Neuronal stem cell (in vitro differentiated cells): ENCODE data around the gene MBTD1.

Source experiments
- DNase-seq: peaks from one replicate; pipeline ENCODE4 v3.0.0-alpha.2; 2013; ENCODE audit warnings: low spot score
- H2AFZ ChIP-seq: one replicate; pipeline ENCODE4 v1.6.1; 2013; ENCODE audit warnings: mild to moderate bottlenecking, low read length, inconsistent platforms
- H2AK5ac ChIP-seq: 2 replicates; pipeline ENCODE4 v1.6.1; 2013; ENCODE audit warnings: low read depth, mild to moderate bottlenecking, inconsistent platforms, low read length, moderate library complexity, mixed read lengths
- H2BK120ac ChIP-seq: 2 replicates; pipeline ENCODE4 v1.6.1; 2013; ENCODE audit warnings: low read depth, mild to moderate bottlenecking, inconsistent platforms, low read length, moderate library complexity, mixed read lengths
- H2BK12ac ChIP-seq: one replicate; pipeline ENCODE4 v1.6.1; 2013; ENCODE audit warnings: low read length, inconsistent platforms
- H2BK15ac ChIP-seq: 2 replicates; pipeline ENCODE4 v1.6.1; 2013; ENCODE audit warnings: mild to moderate bottlenecking, low read length, inconsistent platforms, mixed read lengths
- H2BK5ac ChIP-seq: one replicate; pipeline ENCODE4 v1.6.1; 2013; ENCODE audit warnings: inconsistent platforms, mild to moderate bottlenecking, low read length, moderate library complexity
- H3K14ac ChIP-seq: one replicate; pipeline ENCODE4 v1.6.1; 2013; ENCODE audit warnings: low read length, inconsistent platforms
- H3K18ac ChIP-seq: 2 replicates; pipeline ENCODE4 v1.6.1; 2013; ENCODE audit warnings: low read length, inconsistent platforms
- H3K23ac ChIP-seq: 2 replicates; pipeline ENCODE4 v1.6.1; 2013; ENCODE audit warnings: low read depth, mild to moderate bottlenecking, mixed read lengths, low read length, inconsistent platforms; ENCODE audit not compliant: poor library complexity
- H3K27ac ChIP-seq: replicated peaks from 3 replicates; pipeline ENCODE4 v1.5.1; 2013; ENCODE audit warnings: low read length, inconsistent platforms
- H3K27me3 ChIP-seq, 3 experiments: 2 replicates each; pipeline ENCODE4 v1.6.1; 2013; ENCODE audit warnings: low read length in 3 of 3, mild to moderate bottlenecking in 2 of 3, inconsistent platforms in 1 of 3, low read depth in 1 of 3, mixed read lengths in 1 of 3, moderate library complexity in 1 of 3; ENCODE audit not compliant: control insufficient read depth in 3 of 3, insufficient read depth in 3 of 3
- H3K36me3 ChIP-seq, 2 donors: replicated peaks in 1 of 2; 2 replicates each; pipeline ENCODE4 v1.6.1; 2013; ENCODE audit warnings: low read length in 2 of 2; ENCODE audit not compliant: control insufficient read depth in 2 of 2, insufficient read depth in 2 of 2
- H3K4ac ChIP-seq: 2 replicates; pipeline ENCODE4 v1.6.1; 2013; ENCODE audit warnings: inconsistent platforms, mild to moderate bottlenecking, low read length, moderate library complexity
- H3K4me1 ChIP-seq, 2 donors: 1 replicate in 1 of 2; 2 replicates in 1 of 2; pipeline ENCODE4 v1.6.1; 2013; ENCODE audit warnings: low read length in 2 of 2, low read depth in 1 of 2; ENCODE audit not compliant: control insufficient read depth in 2 of 2, insufficient read depth in 1 of 2
- H3K4me2 ChIP-seq: one replicate; pipeline ENCODE4 v1.6.1; 2013; ENCODE audit warnings: mild to moderate bottlenecking, low read length, inconsistent platforms; ENCODE audit not compliant: insufficient read depth, poor library complexity, severe bottlenecking
- H3K4me3 ChIP-seq, 2 donors: 2 replicates each; pipeline ENCODE4 v1.5.1; 2013; ENCODE audit warnings: low read length in 2 of 2, mild to moderate bottlenecking in 2 of 2, inconsistent platforms in 1 of 2, moderate library complexity in 1 of 2
- H3K79me1 ChIP-seq: one replicate; pipeline ENCODE4 v1.6.1; 2013; ENCODE audit warnings: low read depth, mild to moderate bottlenecking, inconsistent platforms, low read length, moderate library complexity
- H3K9ac ChIP-seq: one replicate; pipeline ENCODE4 v1.6.1; 2013; ENCODE audit warnings: mild to moderate bottlenecking, low read depth, low read length, inconsistent platforms; ENCODE audit not compliant: poor library complexity
- H3K9me3 ChIP-seq, 2 donors: replicated peaks in 1 of 2; 2 replicates each; pipeline versions ENCODE3 to v1.6.1; 2013; ENCODE audit warnings: low read length in 2 of 2, mild to moderate bottlenecking in 2 of 2, inconsistent platforms in 1 of 2, low read depth in 1 of 2, mixed read lengths in 1 of 2, moderate library complexity in 1 of 2; ENCODE audit not compliant: control insufficient read depth in 2 of 2, insufficient read depth in 1 of 2
- H4K8ac ChIP-seq: one replicate; pipeline ENCODE4 v1.6.1; 2013; ENCODE audit warnings: low read depth, mild to moderate bottlenecking, inconsistent platforms, low read length, moderate library complexity
- H4K91ac ChIP-seq: one replicate; pipeline ENCODE4 v1.6.1; 2013; ENCODE audit warnings: low read length, low read depth, mild to moderate bottlenecking, inconsistent platforms; ENCODE audit not compliant: poor library complexity
- WGBS, 2 donors: extraction: QIAGEN DNeasy Blood & Tissue Kit; methylation state at CpG; one replicate each; pipeline ENCODE4 v1.1.7; 2013; ENCODE audit warnings: missing lambda C conversion rate in 2 of 2, mixed read lengths in 1 of 2; ENCODE audit not compliant: insufficient read length in 2 of 2, insufficient replicate concordance in 1 of 2; ENCODE audit errors: extremely low coverage in 2 of 2; 5-methylcytosine and 5-hydroxymethylcytosine counted together

MBTD1 gene

DNA sequence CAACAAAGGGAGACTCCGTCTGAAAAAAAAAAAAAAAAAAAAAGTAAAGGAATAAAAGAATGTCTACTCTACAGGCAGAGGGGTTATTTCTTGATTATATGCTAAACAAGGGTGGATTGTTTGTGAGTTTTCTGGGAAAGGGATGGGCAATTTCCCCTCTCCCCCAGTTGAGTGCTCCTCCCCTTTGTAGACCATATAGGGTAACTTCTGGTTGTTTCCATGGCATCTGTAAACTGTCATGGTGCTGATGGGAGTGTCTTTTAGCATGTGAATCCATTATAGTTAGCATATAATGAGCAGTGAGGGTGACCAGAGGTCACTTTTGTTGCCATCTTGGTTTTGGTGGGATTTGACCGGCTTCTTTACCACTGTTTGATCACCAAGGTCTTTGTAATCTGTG lies 110.7 kb downstream of the MBTD1 start:
- no peak overlapping the region for H3K27ac ChIP-seq
- no peak overlapping the region for H2BK12ac ChIP-seq
- H4K8ac ChIP-seq, result no peak overlapping the region
- no peak overlapping the region for H3K14ac ChIP-seq
- H2AFZ ChIP-seq, result no peak overlapping the region
- no CpG with 5 or more reads among the region's 2 CpGs for WGBS, 2 donors
- H3K4me2 ChIP-seq, result no peak overlapping the region
- H2AK5ac ChIP-seq, result no peak overlapping the region
- no peak overlapping the region for H4K91ac ChIP-seq
- no peak for DNase-seq
- H3K27me3 ChIP-seq, result no peaks in the 10 kb centered on the region
- no peaks in the 10 kb centered on the region for H3K36me3 ChIP-seq
- no peak overlapping the region for H2BK15ac ChIP-seq
- no peaks in the 10 kb centered on the region for H3K9me3 ChIP-seq
- H3K79me1 ChIP-seq, result peaks cover 3% of the 10 kb centered on the region
- no peak overlapping the region for H3K18ac ChIP-seq
- no peak overlapping the region for H2BK120ac ChIP-seq
- H2BK5ac ChIP-seq, result no peak overlapping the region
- H3K4ac ChIP-seq, result no peak overlapping the region
- H3K23ac ChIP-seq, result no peak overlapping the region
- no peak overlapping the region for H3K4me3 ChIP-seq
- no peak overlapping the region for H3K9ac ChIP-seq
- H3K4me1 ChIP-seq, result no peaks in the 10 kb centered on the region

- no peak overlapping the region for H3K27ac ChIP-seq
- DNase-seq, result no peak
- no peak overlapping the region for H2BK5ac ChIP-seq
- no peak overlapping the region for H2BK15ac ChIP-seq
- WGBS, 2 donors, result no CpG with 5 or more reads among the region's 4 CpGs
- no peaks in the 10 kb centered on the region for H3K79me1 ChIP-seq
- no peak overlapping the region for H3K4me3 ChIP-seq
- H2BK120ac ChIP-seq, result no peak overlapping the region
- H3K18ac ChIP-seq, result no peak overlapping the region
- H2AK5ac ChIP-seq, result no peak overlapping the region
- H4K8ac ChIP-seq, result no peak overlapping the region
- H3K14ac ChIP-seq, result no peak overlapping the region
- no peaks in the 10 kb centered on the region for H3K27me3 ChIP-seq
- H3K9ac ChIP-seq, result no peak overlapping the region
- no peaks in the 10 kb centered on the region for H3K4me1 ChIP-seq
- no peak overlapping the region for H2AFZ ChIP-seq
- H3K4me2 ChIP-seq, result no peak overlapping the region
- H3K23ac ChIP-seq, result no peak overlapping the region
- no peak overlapping the region for H2BK12ac ChIP-seq
- H3K36me3 ChIP-seq, result no peaks in the 10 kb centered on the region
- no peaks in the 10 kb centered on the region for H3K9me3 ChIP-seq
- H4K91ac ChIP-seq, result no peak overlapping the region
- no peak overlapping the region for H3K4ac ChIP-seq
Observed at GRCh38 chr17:51147650-51148049, 112.2 kb downstream of the MBTD1 start.

- H3K18ac ChIP-seq, result no peak overlapping the region
- no peak overlapping the region for H2AK5ac ChIP-seq
- H3K27ac ChIP-seq, result no peak overlapping the region
- H3K36me3 ChIP-seq, result no peaks in the 10 kb centered on the region
- H3K4ac ChIP-seq, result no peak overlapping the region
- H3K4me3 ChIP-seq, result no peak overlapping the region
- H3K4me1 ChIP-seq, result no peaks in the 10 kb centered on the region
- no peak for DNase-seq
- no peak overlapping the region for H4K8ac ChIP-seq
- H2BK15ac ChIP-seq, result no peak overlapping the region
- H2BK12ac ChIP-seq, result no peak overlapping the region
- H3K23ac ChIP-seq, result no peak overlapping the region
- no peak overlapping the region for H3K14ac ChIP-seq
- no peaks in the 10 kb centered on the region for H3K79me1 ChIP-seq
- H2BK120ac ChIP-seq, result no peak overlapping the region
- no peak overlapping the region for H2AFZ ChIP-seq
- no peak overlapping the region for H2BK5ac ChIP-seq
- H3K4me2 ChIP-seq, result no peak overlapping the region
- no CpG with 5 or more reads among the region's 6 CpGs for WGBS, 2 donors
- no peaks in the 10 kb centered on the region for H3K27me3 ChIP-seq
- no peak overlapping the region for H4K91ac ChIP-seq
- no peaks in the 10 kb centered on the region for H3K9me3 ChIP-seq
- no peak overlapping the region for H3K9ac ChIP-seq
Observed at GRCh38 chr17:51144266-51145022, 115.4 kb downstream of the MBTD1 start.

DNA sequence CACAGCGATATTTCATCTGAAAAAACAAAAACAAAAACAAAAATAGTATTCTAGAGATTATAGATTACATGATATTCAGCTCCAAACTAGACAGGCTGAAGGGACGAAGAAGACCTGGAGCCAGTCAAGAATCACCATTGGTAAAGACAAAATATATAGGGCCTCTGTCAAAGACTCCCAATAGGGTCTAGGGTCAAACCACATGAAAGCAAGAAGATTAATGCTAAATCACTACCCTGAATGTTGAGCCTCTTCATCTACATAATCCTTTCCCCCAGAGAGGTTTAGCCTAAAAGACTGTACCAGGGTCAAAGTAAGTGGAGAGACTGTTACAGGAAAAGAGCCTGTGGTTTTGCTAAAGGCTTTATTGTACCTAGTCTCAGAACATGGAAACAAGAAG lies 117.3 kb downstream of the MBTD1 start:
- Histone ChIP-seq H3K4me1 (no peaks in the 10 kb centered on the region), H4K91ac (no peak overlapping the region), H3K9ac (no peak overlapping the region), H2BK15ac (no peak overlapping the region), H2BK5ac (no peak overlapping the region), H4K8ac (no peak overlapping the region), H2AFZ (no peak overlapping the region), H3K14ac (no peak overlapping the region), H3K4ac (no peak overlapping the region), H3K18ac (no peak overlapping the region), H2AK5ac (no peak overlapping the region), H2BK120ac (no peak overlapping the region), H3K27ac (no peak overlapping the region), H3K79me1 (no peaks in the 10 kb centered on the region), H3K4me2 (no peak overlapping the region), H3K36me3 (no peaks in the 10 kb centered on the region), H3K9me3 (no peaks in the 10 kb centered on the region), H2BK12ac (no peak overlapping the region), H3K27me3 (no peaks in the 10 kb centered on the region), H3K4me3 (no peak overlapping the region), H3K23ac (no peak overlapping the region)
- no peak for DNase-seq
- WGBS, 2 donors, result no CpG with 5 or more reads among the region's 2 CpGs
